CD4-positive, alpha-beta T cell treated with Interleukin-1 beta for 1 hour (primary cell): ENCODE data around the gene FNTB.
"Not testable (repeated sequence)": the region's sequence is repeated elsewhere in the genome, so short reads cannot be mapped to it uniquely, and the experiment has no call there.

Source experiments
- DNase-seq, 2 donors: peaks; one replicate each; pipeline ENCODE4 v3.0.0-alpha.2; 2020 to 2022

Gene FNTB

DNA sequence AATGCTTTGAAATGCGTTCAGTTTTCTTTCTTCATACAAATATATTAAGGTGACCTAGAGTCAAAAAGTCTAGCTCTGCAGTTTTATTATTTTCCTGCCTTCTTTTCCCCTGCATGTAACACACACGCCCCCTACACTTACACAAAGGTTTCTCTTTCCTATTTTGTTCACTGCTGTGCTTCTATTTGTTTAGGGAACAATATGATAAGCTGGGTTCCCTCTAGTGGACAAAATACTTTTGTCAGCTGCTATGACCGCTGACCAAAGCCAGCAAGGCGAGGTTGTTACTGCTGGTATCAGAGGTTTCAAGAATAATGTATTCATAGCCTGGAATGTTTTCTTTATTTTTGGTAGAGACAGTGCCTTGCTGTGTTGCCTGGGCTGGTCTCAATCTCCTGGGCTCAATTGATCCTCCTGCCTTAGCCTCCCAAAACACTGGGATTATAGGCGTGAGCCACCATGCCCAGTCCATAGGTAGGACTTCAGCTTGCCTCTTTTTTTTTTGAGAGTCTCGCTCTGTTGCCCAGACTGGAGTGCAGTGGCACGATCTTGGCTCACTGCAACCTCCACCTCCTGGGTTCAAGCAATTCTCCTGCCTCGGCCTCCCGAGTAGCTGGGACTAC lies 33.4 kb downstream of the FNTB start:
- peak; percentile 6 to 29 for DNase-seq

- DNase-seq, result no peak
These were observed 38.3 kb downstream of the FNTB start for GRCh38 chr14:65024957-65025356.

- DNase-seq, result no peak
These were observed 39.1 kb downstream of the FNTB start for GRCh38 chr14:65025818-65026217.

GRCh38 chr14:65026526-65026925 lies 39.8 kb downstream of the FNTB start:
- no peak for DNase-seq

GRCh38 chr14:65027127-65027799 lies 40.6 kb downstream of the FNTB start:
- DNase-seq, result no peak

- no peak for DNase-seq
These were observed 42.2 kb downstream of the FNTB start for GRCh38 chr14:65028937-65029336.

GRCh38 chr14:65031321-65031720 lies 44.6 kb downstream of the FNTB start:
- DNase-seq, result not testable (repeated sequence)

GRCh38 chr14:65032319-65032718 lies 45.6 kb downstream of the FNTB start:
- no peak for DNase-seq

- DNase-seq, result no peak
These were observed 46.5 kb downstream of the FNTB start for GRCh38 chr14:65033181-65033580.

DNA sequence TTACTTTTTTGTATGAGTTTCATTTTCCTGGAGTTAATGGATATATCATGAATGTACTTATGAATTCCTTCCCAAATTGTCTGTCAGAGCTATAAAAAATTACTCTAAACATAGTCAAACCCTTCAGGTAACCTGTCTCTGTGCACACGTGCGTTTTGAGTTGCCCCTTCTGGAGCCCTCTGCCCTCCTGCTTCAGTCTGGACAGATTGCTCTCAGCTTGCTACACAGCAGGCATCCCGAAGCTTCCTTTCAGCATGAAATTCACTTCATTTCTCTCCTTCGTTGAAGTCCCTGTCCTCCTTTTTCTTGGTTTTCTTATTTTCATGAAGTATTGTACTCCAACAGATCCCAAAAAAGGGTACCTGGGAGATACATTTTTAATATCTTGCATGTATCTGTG lies 47.3 kb downstream of the FNTB start:
- no peak for DNase-seq

GRCh38 chr14:65035049-65035448 lies 48.4 kb downstream of the FNTB start:
- no peak for DNase-seq

- DNase-seq, result no peak
These were observed 52.3 kb downstream of the FNTB start for GRCh38 chr14:65038966-65039365.

DNA sequence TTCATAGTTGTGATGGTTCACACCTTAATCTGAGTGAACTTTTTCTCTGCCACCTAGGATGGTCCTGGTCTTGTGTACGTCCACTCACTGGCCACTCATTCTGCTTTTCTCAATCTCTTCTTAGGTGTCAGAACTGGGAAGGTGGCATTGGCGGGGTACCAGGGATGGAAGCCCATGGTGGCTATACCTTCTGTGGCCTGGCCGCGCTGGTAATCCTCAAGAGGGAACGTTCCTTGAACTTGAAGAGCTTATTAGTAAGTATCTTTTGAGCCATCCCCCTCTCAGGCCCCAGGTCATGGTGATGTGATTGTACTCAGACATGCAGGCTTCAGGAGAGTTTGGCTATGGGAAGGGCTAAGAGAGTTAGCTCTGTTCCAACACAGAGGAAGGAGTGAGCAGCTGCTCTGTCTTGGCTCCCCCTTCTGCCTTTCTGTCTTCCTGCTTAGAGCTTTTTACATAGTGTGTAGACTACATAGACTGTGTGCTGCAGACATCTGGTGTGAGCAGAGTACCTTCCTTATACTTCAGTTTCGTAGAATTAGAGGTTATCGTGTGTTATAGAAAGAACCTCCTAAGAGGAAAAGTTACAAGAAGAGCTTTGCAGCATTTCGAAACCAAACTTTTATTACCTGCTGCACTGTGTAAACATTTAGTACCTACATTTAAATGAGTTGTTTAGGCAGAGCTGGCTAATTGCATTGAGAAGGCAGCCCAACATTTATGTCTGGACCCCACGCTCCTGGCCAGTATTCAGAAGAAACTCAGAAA lies 54.2 kb downstream of the FNTB start:
- no peak for DNase-seq

DNA sequence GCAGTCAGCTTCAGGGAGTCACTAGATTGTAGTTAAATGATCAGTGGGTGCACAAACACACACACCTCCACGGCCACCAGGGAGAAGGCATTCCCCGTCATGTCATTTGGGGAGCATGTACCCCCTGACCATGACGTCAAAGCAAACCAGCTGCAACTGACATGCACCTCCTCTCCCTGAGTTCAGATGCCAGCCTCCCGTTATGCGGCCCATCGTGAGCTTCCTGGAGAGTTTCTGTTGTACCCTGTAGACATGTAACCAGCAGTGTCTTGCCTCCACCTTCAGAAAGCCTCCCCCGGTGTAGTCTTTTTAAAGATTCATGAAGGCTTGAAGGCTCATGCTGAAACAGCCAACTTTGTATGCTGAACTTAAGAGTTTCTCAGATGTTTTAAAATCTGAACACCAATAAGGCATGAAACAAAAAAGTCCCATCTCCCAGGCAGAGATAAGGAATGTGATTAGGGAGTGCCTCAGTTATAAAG lies 54.8 kb downstream of the FNTB start:
- DNase-seq, result no peak

- no peak for DNase-seq
These were observed 55.6 kb downstream of the FNTB start for GRCh38 chr14:65042296-65042695.

- DNase-seq, result peak in 1 of 2 donors; percentile 27
These were observed 56.2 kb downstream of the FNTB start for GRCh38 chr14:65042731-65043372.

DNA sequence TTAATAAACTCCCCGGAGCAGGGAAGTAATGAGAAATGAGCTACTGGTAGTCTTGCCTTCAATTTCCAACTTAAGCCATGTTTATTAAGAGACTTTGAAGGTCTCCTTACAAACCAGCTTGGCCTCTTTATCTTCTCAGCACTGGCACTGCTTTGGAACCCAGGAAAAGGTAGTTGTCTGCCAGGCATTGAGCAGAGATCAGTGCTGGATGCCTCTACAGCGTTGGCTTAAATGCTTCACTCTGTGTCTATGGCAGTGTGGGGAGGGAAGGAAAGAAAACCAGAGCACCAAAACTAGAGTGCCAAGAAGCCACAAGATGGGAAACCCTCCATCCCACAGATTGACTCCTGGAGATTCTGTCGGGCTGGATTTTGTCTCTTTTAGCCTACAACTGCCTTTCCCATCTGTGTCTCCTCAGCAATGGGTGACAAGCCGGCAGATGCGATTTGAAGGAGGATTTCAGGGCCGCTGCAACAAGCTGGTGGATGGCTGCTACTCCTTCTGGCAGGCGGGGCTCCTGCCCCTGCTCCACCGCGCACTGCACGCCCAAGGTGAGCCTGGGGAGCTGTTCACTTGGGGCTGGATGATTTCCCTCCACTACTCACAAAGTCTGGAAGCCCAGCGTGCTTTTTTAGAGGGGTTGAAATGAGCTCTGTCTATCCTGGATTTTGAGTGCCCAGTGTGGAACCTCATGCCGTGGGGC lies 57.3 kb downstream of the FNTB start:
- DNase-seq, result no peak

DNA sequence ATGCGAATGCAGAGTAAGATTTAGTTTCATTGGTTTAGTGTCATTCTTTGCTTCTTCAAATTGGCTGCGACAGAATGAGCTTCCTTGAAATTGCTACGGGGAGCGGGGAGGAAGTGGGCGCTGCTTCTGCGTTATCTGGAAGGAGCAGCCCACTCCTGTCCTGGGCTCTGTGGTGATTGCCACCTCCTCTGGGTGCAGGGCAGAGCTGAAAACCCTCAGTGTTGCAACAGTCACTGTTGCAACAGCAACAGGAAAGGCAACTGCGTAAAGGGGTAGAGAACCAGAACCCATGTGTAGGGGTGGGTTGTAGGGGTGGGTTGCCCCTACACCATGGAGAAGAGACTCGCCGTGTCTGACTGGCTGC lies 57.9 kb downstream of the FNTB start:
- DNase-seq, result peak; percentile 7 to 53

DNA sequence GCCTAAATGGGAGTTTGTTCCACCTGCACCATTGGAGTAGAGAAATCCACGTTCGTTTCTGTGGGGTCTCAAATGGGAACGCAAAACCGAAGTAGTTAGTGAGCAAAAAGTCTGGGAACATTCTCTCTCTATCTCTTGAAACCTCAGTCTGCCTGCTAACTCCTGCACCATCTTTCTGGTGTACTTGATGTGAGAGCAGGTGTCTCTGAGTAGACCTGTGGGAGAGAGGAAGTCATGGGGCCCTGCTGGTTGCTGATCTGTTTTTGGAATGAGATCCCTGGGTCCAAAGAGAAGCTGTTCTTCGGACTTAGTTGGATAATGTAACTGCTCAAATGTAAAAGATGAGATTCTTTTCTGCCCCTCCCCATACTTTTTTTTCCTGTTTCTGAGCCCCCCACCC lies 58.3 kb downstream of the FNTB start:
- no peak for DNase-seq

DNA sequence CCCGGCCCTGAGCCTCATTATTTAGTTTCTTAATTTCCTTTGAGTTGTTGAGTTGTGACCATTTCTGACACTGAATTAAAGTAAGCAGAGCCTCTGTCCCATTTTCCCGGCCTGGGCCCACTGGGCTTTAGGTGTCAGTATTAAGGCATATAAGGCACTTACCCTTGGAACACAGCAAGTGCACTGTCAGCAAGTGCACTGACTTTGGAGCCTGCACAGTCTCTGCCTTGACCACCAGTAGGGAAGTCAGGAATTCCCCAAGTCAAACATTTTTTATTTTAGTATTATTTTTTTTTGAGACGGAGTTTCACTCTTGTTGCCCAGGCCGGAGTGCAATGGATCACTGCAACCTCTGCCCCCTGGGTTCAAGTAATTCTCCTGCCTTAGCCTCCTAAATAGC lies 59.0 kb downstream of the FNTB start:
- no peak for DNase-seq

DNA sequence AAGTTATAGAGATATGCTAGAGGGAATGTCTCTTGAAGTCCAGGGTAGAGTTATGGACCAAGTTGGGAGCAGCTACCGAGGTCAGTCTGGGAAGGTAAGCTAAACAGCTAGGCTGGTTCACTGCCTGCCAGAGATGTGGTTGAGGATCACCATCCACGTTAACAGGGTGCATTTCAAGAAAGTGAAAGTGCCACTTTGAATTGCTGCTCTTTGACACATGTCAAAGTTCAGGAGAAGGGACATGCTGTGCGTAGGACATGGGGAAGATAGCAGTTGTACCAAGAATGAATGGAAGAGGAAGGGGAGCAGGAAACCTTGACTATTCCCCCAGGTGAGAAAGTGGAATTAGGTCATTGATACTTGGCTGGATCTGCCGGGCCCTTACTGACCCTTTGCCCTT lies 66.1 kb downstream of the FNTB start:
- DNase-seq, result no peak

- DNase-seq, result no peak
These were observed 66.8 kb downstream of the FNTB start for GRCh38 chr14:65053466-65053865.
